OCI-LY7 (cell line): ENCODE results near the gene S100A4.

Experiments
- CTCF ChIP-seq: fragments of 200-600 bp; sonication (generic); conservative IDR thresholded peaks from 2 replicates; pipeline ENCODE4 v1.5.1; 2014; ENCODE audit warnings: mild to moderate bottlenecking, antibody characterized with exemption, low read length, moderate library complexity, mixed read lengths
- EZH2phosphoT487 ChIP-seq: fragments of 200-600 bp; sonication (generic); IDR thresholded peaks from 2 replicates; pipeline ENCODE4 v1.6.1; 2018; ENCODE audit warnings: low read depth, borderline replicate concordance, mild to moderate bottlenecking, mixed run types, antibody characterized with exemption, low read length, moderate library complexity, mixed read lengths

DNA sequence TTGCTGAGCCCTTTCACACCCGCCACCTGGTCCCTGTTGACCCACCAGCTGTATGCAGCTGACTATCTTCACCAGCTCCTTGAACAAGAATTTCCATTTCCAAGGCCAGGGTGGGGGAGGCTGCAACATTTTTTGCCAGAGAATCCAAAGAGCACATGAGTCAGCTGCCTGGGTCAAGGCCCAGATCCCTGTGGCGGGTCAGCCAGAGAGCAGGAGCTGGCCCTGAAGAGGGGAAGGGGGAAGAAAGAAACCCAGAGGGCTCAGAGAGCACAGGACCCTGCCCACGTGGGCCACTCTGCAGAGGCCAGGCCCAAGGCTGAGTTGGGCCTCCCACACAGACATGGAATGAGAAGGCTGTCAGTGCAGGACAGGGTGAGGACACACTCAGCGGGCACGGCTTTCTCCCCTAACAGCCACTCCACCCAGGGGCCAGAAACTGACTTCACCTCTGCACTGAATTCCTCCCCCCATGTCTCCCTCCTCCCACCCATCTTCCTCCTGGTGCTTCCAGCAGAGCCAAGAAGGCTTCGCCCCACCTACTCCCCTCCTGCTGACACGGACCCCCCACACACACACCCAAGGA, 38.7 kb downstream of the S100A4 start:
- TF ChIP-seq CTCF (no peak), EZH2phosphoT487 (no peak)
